HL-60 (cell line): ENCODE data around the gene ADAM30.

Experiments
- DNase-seq, 2 experiments: peaks; one replicate each; pipeline ENCODE4 v3.0.0-alpha.2; 2010 to 2020; ENCODE audit warnings: low read depth in 1 of 2, low spot score in 1 of 2
- H3K27ac ChIP-seq: fragments of 250-450 bp; sonication (Bioruptor Pico); replicated peaks from 2 replicates; pipeline ENCODE4 v1.5.1; 2020; ENCODE audit warnings: mild to moderate bottlenecking, moderate library complexity
- H3K27me3 ChIP-seq: fragments of 250-450 bp; sonication (Bioruptor Pico); 2 replicates; pipeline ENCODE4 v1.5.1; 2021; ENCODE audit warnings: mild to moderate bottlenecking, moderate library complexity; ENCODE audit not compliant: insufficient read depth, poor library complexity, severe bottlenecking
- H3K4me3 ChIP-seq: replicated peaks from 2 replicates; pipeline ENCODE4 v1.5.1; 2011; ENCODE audit warnings: mild to moderate bottlenecking, control low read depth, low read length; ENCODE audit not compliant: insufficient read depth
- CTCF ChIP-seq: IDR thresholded peaks from one replicate; pipeline ENCODE4 v1.5.1; 2011; ENCODE audit warnings: low read length, control low read depth, inconsistent platforms; ENCODE audit not compliant: insufficient read depth
- GABPA ChIP-seq: IDR thresholded peaks from 2 replicates; pipeline ENCODE4 v1.6.1; 2012; ENCODE audit warnings: low read depth
- POLR2AphosphoS5 ChIP-seq: IDR thresholded peaks from 2 replicates; pipeline ENCODE4 v1.6.1; 2012; ENCODE audit warnings: low read depth
- REST ChIP-seq: IDR thresholded peaks from 2 replicates; pipeline ENCODE4 v1.6.1; 2012; ENCODE audit warnings: low read depth; ENCODE audit not compliant: insufficient replicate concordance
- SPI1 ChIP-seq: IDR thresholded peaks from 2 replicates; pipeline ENCODE4 v1.6.1; 2012; ENCODE audit warnings: low read depth, mild to moderate bottlenecking, borderline replicate concordance
- long read RNA-seq: library from polyadenylated mRNA; unstranded; transcript quantifications from one replicate; pipeline ENCODE4 v2.0.0, GENCODE V29; 2020

The ADAM30 gene
- long read RNA-seq: 0 reads

- no peak for TF ChIP-seq POLR2AphosphoS5
- Histone ChIP-seq H3K27ac (no peak within 1 kb of the TSS), H3K27me3 (no peaks in the 10 kb centered on the region), H3K4me3 (no peak within 1 kb of the TSS)
- no peak for DNase-seq
Observed at GRCh38 chr1:119896303-119896702, at the start of gene ADAM30. TSS of gene ADAM30 (minus strand) at chr1:119896515. CDS start at chr1:119896336, 179 bp downstream.

GRCh38 chr1:119943216-119943615 lies 46.9 kb upstream of the ADAM30 start:
- H3K27me3 ChIP-seq: no peaks in the 10 kb centered on the region
- H3K4me3 ChIP-seq: no peak overlapping the region
- no peak for DNase-seq
- TF ChIP-seq CTCF (no peak), SPI1 (no peak), REST (no peak), GABPA (no peak)
- H3K27ac ChIP-seq: no peak overlapping the region

- Histone ChIP-seq H3K27ac (no peak overlapping the region), H3K27me3 (no peaks in the 10 kb centered on the region), H3K4me3 (no peak overlapping the region)
- TF ChIP-seq CTCF (no peak), GABPA (no peak), POLR2AphosphoS5 (no peak), SPI1 (no peak), REST (no peak)
- DNase-seq: no peak
Observed at GRCh38 chr1:119941392-119941791, 45.1 kb upstream of the ADAM30 start.

- no peak for DNase-seq
- H3K4me3 ChIP-seq: no peak overlapping the region
- H3K27ac ChIP-seq: no peak overlapping the region
- TF ChIP-seq REST (no peak), SPI1 (no peak), POLR2AphosphoS5 (no peak), CTCF (no peak), GABPA (no peak)
- no peaks in the 10 kb centered on the region for H3K27me3 ChIP-seq
Observed at GRCh38 chr1:119940697-119941096, 44.4 kb upstream of the ADAM30 start.
